ENCODE measurements around the gene HDX. TPM values are rescaled to one million over a fixed set of nuclear protein-coding genes. Genes with fewer than 3 reads are reported as not detected.

Gene HDX
- total RNA-seq, 2 experiments from 2014 or later: 0.38 to 0.47 TPM

GRCh38 chrX:84487365-84488353 is 14.6 kb downstream of the HDX start:
- no peak for ATAC-seq (ENCODE audit: poor library complexity)
- peak in 1 of 14 experiments; percentile 2 for DNase-seq
- Histone ChIP-seq H3K4me3 (ENCODE audit: low read length) (no peak overlapping the region), H3K27me3 (ENCODE audit: control insufficient read depth in 1 of 2, insufficient read depth in 2 of 2, low read length in 2 of 2) (no peaks in the 10 kb centered on the region), H3K4me1 (ENCODE audit: insufficient read depth, low read length) (no peaks in the 10 kb centered on the region), H3K36me3 (ENCODE audit: insufficient read depth, low read length) (no peaks in the 10 kb centered on the region), H3K9me3 (ENCODE audit: control insufficient read depth in 1 of 2, insufficient read depth in 1 of 2, low read length in 2 of 2) (no peaks in the 10 kb centered on the region), H3K27ac (ENCODE audit: low read depth in 1 of 2, low read length in 2 of 2) (no peak overlapping the region)
- H3K27ac Mint-ChIP-seq: no peak overlapping the region
- no peak overlapping the region for H3K4me3 Mint-ChIP-seq
- intact Hi-C loops (cut with DNase I, micrococcal nuclease): no loop called here
- ChIA-PET POLR2A (no interaction called here), CTCF (interaction anchor here (0.6 kb wide), 1 partner anchor 399 kb away, joined by 3 read pairs; no protein-coding TSS in a partner anchor)
- H3K9me3 Mint-ChIP-seq: peaks cover 2% of the 10 kb centered on the region
- no peak for TF ChIP-seq CTCF (IDR thresholded peaks at IDR 0.05)
- H3K4me1 Mint-ChIP-seq (ENCODE audit: low read depth): no peaks in the 10 kb centered on the region
- H3K27me3 Mint-ChIP-seq: no peaks in the 10 kb centered on the region
- no peaks in the 10 kb centered on the region for H3K36me3 Mint-ChIP-seq (ENCODE audit: low read depth)

DNA sequence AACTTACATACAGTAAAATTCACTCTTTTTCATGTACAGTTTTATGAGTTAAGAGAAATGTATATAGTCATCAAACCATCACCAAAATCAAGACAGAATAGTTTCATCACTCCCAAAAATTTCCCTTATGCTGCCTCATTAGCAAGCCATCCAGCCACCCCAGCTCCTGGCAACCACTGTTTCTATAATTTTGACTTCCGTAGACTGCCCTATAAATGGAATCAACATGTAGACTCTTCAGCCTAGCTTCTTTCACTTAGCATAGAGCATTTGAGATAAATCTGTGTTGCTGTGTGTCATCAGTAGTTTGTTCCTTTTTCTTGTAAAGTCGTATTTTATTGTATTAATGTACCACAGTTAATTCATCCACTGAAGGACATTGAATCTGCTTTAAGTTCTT is 23.2 kb downstream of the HDX start:
- intact Hi-C loops (cut with DNase I, micrococcal nuclease): no loop called here
- peak in 2 of 14 experiments; percentile 2 to 4 for DNase-seq
- H3K36me3 ChIP-seq (ENCODE audit: insufficient read depth, low read length): no peaks in the 10 kb centered on the region
- H3K27me3 ChIP-seq (ENCODE audit: control insufficient read depth in 1 of 2, insufficient read depth in 2 of 2, low read length in 2 of 2): no peaks in the 10 kb centered on the region
- TF ChIP-seq CTCF (IDR thresholded peaks at IDR 0.05): no peak
- ATAC-seq (ENCODE audit: poor library complexity): no peak
- H3K27ac ChIP-seq (ENCODE audit: low read depth in 1 of 2, low read length in 2 of 2): no peak overlapping the region
- ChIA-PET CTCF (no interaction called here), POLR2A (no interaction called here)
- H3K36me3 Mint-ChIP-seq (ENCODE audit: low read depth): no peaks in the 10 kb centered on the region
- no peaks in the 10 kb centered on the region for H3K4me1 Mint-ChIP-seq (ENCODE audit: low read depth)
- no peaks in the 10 kb centered on the region for H3K27me3 Mint-ChIP-seq
- H3K4me1 ChIP-seq (ENCODE audit: insufficient read depth, low read length): no peaks in the 10 kb centered on the region
- no peak overlapping the region for H3K4me3 Mint-ChIP-seq
- H3K9me3 ChIP-seq (ENCODE audit: control insufficient read depth in 1 of 2, insufficient read depth in 1 of 2, low read length in 2 of 2): peaks cover 0 to under 1% of the 10 kb centered on the region in 2 experiments
- no peak overlapping the region for H3K27ac Mint-ChIP-seq
- no peak overlapping the region for H3K4me3 ChIP-seq (ENCODE audit: low read length)
- peaks cover 4% of the 10 kb centered on the region for H3K9me3 Mint-ChIP-seq

DNA sequence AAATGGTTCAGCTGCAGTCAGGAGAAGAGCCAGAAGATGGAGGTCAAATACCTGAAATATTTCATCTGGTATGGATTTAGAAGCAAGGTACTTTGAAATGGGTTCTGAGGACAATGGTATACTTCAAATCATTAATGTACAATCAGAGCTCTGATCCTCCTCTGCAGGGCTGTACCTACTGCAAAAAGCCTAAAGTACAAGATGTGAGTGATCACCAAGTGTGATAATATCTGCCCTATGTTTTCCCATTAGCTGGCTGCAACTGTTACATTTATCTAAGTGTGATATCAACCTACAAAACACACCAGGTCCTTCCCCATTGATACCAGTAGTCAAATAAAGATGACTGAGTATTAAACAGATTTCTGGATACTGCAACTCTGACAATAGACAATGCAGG is 25.1 kb downstream of the HDX start:
- no peaks in the 10 kb centered on the region for H3K27me3 Mint-ChIP-seq
- no peaks in the 10 kb centered on the region for H3K36me3 ChIP-seq (ENCODE audit: insufficient read depth, low read length)

More for the DNA sequence above, 25.1 kb downstream of the HDX start:
- no peak for TF ChIP-seq CTCF (IDR thresholded peaks at IDR 0.05)
- Histone ChIP-seq H3K27me3 (ENCODE audit: control insufficient read depth in 1 of 2, insufficient read depth in 2 of 2, low read length in 2 of 2) (no peaks in the 10 kb centered on the region), H3K27ac (ENCODE audit: low read depth in 1 of 2, low read length in 2 of 2) (no peak overlapping the region), H3K4me3 (ENCODE audit: low read length) (no peak overlapping the region), H3K4me1 (ENCODE audit: insufficient read depth, low read length) (no peaks in the 10 kb centered on the region), H3K9me3 (ENCODE audit: control insufficient read depth in 1 of 2, insufficient read depth in 1 of 2, low read length in 2 of 2) (peaks cover 0 to 5% of the 10 kb centered on the region in 2 experiments)
- Mint-ChIP-seq H3K27ac (no peak overlapping the region), H3K4me3 (no peak overlapping the region), H3K4me1 (ENCODE audit: low read depth) (no peaks in the 10 kb centered on the region), H3K9me3 (peaks cover 3% of the 10 kb centered on the region), H3K36me3 (ENCODE audit: low read depth) (no peaks in the 10 kb centered on the region)
- intact Hi-C loops (cut with DNase I, micrococcal nuclease): no loop called here
- POLR2A ChIA-PET: no interaction called here
- DNase-seq: no peak
- ATAC-seq (ENCODE audit: poor library complexity): no peak
- CTCF ChIA-PET: no interaction called here

Measured in CD4-positive, alpha-beta T cell (primary cell).